GM19043 (cell line): Measurements from ENCODE around the gene SLC2A4.

Experiments used
- ATAC-seq: cut with Tn5 transposase; IDR thresholded peaks from one replicate; pipeline ENCODE4 v1.9.1; 2021; ENCODE audit warnings: low read depth; ENCODE audit not compliant: unreplicated experiment

Gene SLC2A4

DNA sequence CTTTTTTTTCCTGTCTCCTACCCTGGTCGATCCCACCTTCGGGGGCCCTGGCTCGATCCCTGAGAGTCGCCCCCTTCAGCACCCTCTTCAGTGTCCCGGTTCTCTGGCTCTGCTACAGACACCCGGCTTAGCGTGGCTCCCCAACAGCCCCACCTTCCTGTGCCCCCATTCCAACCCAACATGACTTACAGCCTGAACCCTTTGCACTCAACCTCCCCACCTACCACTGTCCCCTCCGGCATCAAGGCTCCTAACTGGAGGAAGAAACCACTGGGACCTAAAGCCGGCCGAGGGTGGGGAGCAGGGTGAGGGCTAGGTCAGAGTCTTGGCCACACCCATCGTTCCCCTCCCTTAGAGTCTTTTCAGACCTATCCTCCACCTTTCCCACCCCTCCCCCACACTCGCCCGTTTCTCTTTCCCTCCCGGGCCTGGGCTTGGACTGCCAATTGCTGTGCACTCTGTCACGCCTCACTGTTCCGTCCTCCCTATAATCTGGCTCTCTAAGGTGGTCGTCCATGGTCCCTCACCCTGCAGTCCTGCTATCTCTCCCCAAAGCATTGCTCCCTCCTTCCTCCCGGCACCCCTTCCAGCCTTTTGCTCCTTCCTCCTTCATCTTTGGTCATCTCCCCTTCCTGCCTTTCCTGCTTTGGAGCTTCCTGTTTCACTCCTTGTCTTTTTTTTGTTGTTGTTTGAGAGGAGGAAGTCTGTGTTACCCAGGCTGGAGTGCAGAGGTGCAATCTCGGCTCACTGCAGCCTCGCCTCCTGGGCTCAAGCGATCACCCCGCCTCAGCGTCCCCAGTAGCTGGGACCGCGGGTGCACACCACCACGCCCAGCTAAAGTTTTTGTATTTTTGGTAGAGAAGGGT, 18.4 kb upstream of the SLC2A4 start:
- no peak for ATAC-seq

DNA sequence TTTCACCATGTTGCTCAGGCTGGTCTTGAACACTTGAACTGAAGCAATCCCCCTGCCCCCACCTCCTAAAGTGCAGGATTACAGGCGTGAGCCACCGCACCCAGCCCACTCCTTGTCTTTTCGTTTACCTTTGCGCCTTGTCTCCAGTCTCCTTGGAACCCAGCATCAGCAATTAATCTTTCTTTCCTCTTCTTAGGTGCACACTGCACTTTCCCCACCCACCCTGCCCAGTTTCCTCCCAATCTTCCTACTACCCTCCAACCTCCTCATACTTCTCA, 17.8 kb upstream of the SLC2A4 start:
- no peak for ATAC-seq

DNA sequence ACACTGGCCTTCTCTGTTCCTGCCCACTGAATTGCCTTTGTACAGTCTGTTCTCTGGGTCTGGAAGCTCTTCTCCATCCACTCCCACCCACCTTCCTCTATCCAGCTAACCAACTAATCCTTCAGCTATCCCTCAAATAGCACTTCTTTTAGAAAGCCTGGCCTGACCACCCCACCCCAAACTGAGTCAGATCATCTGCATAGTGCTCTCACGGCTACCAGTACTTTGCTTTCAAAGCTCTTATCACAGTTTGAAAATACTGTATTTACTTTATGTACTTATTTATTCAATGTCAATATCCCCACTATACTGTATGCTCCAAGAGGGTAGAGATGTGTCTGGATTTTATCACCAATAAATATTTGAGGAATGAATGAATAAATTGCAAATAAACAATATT, 14.7 kb upstream of the SLC2A4 start:
- ATAC-seq, result no peak

DNA sequence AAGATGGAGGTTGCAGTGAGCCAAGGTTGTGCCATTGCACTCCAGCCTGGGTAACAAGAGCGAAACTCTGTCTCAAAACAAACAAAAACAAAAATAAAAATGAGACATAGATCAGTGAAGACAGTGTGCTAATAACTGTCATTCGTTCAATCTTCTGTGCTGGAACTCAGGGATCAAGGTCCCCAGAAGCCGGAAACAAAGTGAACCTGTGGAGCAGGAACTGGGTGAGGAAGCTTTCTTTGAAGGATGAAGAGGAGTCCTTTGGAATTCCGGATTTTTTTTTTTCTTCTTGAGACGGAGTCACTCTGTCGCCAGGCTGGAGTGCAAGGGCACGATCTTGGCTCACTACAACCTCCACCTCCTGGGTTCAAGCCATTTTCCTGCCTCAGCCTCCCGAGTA, 2.1 kb upstream of the SLC2A4 start:
- ATAC-seq, result no peak

DNA sequence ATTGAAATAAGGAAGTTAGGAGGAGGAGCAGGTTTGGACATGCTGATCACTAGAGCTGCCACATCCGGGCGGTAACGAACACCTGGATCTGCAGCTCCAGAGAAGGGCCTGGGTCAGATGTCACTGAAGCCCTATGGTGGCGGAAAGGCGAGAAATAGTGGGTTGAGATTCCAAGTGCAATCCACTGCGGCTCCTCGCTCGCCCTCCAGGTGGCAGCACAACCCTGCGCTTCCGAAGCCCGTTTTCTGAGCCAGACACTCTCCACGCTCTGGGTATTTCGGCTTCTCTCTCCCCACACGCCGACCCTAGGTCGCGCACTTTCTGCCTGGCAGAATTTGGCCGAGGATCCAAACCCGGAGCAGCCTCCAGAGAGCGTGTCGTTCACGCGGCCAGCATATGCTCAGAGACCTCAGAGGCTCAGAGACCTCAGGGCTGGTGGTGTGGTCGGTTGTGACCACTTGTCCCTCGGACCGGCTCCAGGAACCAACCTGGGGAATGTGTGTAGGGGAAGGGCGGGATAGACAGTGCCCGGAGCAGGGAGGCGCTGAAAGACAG, 922 bp upstream of the SLC2A4 start:
- ATAC-seq, result no peak

DNA sequence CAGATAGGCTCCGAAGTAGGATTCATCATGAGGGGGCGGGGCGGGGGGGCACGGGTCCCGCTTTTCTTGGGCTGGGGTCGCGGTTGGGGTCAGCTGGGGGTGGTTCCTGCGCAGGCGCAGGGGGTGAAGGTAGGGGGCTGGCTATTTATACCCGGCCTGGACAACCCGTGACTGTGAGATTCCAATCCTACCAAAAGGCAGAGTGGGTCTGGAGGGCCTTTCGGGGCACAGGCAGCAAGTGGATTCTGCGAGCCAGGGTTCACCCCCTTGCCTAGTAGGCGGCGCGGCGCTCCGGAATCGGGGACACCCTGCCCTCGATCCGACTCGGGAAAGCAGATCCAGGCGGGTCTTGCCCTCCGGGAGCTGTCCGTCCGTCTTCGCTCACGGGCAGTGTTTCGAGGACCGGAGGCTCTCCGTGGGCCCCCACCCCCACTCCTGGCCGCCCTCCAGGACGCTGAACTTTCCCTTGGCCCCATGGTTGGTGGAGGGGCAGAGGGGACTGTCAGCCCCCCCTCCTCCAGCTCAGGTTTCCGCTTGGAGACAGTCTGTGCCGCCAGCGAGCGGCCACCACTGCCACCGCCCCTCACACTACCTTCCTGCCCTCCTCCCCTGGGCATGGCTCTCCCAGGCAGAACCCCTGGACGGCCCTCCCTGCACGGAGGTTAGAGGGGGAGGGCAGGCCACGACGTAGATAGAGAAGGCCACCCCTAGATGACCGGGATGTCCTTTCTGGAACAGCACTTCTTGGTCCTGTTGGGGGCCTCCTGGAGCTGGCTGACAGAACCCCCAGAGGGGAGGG, 634 bp downstream of the SLC2A4 start:
- no peak for ATAC-seq

DNA sequence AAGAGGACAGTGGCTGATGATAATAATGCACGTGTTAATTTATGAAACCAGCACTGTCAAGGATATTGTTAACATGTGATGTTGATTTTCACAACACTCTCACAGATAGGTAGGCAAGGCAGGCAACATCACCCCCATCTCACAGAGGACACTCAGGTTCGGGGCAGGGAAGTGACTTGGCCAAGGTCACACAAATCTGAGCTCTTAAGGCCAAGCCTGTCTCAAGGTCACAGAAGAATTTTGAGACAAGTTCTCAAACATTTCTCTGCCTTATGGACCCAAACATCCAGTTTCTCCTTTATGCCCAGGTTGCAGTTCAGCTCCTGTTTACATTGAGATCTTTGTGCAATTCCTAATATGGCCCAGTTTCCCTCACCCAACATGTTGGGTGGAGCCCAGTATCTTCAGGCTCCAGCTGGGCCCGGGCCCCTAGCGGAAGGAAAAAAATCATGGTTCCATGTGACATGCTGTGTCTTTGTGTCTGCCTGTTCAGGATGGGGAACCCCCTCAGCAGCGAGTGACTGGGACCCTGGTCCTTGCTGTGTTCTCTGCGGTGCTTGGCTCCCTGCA, 1.3 kb downstream of the SLC2A4 start:
- ATAC-seq, result no peak

DNA sequence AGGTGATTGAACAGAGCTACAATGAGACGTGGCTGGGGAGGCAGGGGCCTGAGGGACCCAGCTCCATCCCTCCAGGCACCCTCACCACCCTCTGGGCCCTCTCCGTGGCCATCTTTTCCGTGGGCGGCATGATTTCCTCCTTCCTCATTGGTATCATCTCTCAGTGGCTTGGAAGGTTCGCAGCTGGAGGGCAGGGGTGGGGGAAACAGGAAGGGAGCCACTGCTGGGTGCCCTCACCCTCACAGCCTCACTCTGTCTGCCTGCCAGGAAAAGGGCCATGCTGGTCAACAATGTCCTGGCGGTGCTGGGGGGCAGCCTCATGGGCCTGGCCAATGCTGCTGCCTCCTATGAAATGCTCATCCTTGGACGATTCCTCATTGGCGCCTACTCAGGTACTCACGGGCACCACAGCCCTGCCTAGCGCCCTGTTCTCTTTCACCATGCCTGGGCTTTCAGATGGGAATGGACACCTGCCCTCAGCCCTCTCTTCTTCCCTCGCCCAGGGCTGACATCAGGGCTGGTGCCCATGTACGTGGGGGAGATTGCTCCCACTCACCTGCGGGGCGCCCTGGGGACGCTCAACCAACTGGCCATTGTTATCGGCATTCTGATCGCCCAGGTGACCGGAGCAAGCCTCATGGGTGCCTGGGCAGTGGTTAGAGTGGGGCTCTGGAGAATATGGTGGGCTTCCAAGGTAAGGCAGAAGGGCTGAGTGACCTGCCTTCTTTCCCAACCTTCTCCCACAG, 2.1 kb downstream of the SLC2A4 start:
- ATAC-seq, result no peak

DNA sequence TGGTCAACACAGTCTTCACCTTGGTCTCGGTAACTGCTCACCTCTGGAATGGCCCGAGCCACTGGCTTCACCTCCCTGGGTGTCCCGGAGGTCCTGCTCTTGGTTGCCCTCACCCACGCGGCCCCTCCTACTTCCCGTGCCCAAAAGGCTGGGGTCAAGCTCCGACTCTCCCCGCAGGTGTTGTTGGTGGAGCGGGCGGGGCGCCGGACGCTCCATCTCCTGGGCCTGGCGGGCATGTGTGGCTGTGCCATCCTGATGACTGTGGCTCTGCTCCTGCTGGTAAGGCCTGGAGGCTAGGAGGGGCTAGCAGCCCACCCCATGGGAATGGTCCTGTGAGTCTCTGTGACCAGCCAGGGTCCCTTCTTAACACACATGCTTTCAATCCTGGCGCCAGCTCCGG, 3.4 kb downstream of the SLC2A4 start:
- ATAC-seq, result no peak

DNA sequence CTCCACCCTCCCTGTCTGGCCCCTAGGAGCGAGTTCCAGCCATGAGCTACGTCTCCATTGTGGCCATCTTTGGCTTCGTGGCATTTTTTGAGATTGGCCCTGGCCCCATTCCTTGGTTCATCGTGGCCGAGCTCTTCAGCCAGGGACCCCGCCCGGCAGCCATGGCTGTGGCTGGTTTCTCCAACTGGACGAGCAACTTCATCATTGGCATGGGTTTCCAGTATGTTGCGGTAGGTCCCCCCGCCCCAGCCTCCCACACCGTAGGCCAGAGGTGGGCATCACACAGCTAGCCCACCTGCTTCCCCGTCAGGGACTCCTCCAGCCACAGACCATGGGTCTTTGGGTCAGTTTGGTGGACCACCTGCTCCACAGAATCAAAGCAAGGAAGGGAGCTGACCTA, 4.2 kb downstream of the SLC2A4 start:
- no peak for ATAC-seq

DNA sequence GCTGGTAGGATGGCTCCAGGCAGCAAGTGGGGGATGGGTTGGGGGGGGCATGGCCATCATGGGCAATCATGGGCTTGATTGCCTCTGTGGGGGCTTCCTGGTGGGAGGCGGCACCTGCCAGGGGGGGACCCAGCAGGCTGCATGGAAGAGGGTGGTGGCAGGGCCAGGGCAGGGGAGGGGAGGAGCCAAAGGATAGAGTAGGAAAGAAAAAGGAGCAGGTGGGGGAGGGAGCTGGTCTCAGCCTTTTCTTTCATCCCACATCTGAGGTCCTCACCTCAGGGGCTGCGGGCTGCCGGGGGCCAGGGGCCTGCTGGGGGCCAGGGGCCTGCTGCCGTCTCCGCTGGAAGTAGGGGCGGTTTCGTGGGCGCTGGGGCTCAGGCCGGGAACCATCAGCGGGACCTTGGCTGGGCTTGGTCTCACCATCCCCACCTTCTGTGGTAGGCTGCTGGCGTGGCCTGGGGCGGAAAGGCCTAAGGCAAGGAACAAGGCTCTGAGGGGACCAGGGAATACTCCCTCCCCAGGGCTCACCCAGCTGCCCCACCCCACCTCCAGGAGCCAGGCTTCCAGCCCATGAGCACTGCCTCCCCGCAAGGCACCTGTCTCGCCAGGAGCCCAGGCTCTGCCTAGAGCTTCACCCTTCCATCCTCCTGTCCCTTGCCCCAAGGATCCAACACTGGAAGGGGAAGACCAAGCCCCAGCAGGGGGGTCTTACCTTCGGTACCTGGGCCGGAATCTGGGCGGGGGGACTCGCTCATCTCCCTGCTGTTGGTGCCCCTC, 7.9 kb downstream of the SLC2A4 start:
- ATAC-seq, result no peak

DNA sequence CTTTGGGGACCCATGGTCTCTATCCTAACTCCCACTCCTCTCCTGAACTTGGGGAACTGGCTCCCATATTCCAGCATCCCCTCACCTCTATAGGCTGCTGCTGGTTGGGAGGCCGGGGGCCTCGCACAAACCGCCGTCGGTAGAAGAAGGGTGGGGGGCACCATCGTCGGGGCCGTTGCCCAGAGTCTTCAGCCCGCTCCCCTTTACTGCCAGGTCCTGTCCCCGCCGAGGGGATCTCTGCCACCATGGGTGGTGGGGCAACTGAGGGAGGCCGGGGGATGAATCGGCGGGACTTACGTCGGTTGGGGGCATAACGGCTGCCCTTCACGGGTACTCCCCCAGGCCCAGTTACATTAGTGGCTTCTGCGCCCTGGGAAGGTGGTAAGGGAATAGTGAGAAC, 8.6 kb downstream of the SLC2A4 start:
- no peak for ATAC-seq

DNA sequence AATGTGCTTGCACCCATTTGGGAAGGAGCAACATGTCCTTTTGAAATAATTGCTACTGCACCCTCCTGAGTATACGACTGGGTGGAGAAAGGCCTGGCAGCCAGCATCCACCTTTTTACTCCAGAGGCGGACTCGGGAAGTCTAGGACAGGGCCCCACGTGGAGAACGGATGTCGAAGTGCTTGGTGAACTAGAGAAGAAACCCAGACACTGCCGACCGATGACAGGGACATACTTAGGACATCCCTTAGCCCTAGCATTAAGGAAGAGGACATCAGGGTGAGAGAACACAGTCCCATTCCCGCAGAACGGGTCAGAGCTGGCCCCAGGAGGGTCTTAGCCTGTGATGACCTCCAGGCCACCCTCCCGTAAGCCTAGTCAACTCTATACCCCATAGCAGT, 9.2 kb downstream of the SLC2A4 start:
- ATAC-seq, result no peak

DNA sequence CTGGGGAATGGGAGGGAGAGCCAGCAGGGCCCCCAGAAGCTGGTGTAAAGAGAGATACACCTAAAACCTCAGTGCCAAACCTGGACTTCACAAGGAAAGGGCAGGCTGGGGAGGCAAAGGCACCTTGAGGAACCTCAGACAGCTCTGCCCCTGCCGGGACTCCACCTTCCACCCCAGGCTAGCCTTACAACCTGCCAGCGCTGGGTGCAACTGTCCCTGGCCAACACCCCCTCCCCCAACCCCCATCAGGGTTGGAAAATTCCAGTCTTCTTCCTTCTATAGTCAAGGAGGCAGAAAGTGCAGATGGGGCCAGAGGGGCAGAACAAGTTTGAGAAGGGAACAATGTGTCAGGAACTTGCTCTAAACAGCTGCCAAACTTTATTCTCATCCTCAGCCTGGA, 10.7 kb downstream of the SLC2A4 start:
- no peak for ATAC-seq

DNA sequence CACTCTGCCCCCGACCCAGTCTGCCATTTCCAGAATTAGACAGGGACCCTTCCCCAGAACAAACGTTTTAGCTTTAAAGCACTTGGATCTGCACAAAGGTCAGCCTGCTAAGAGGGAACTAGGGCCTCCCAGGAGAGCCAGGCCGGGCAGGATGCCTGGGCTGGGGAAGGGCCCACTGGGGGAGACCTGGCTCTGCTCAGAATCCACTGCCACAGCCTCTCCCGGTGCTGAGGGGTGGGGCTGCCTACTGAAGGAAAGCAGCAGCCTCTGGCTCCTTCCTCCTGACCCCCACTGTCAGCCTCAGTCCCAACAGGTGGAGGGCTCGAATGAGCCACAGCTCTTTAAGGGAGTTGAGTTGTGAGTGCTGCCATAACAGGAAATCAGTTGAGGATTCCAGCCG, 11.2 kb downstream of the SLC2A4 start:
- ATAC-seq, result no peak

DNA sequence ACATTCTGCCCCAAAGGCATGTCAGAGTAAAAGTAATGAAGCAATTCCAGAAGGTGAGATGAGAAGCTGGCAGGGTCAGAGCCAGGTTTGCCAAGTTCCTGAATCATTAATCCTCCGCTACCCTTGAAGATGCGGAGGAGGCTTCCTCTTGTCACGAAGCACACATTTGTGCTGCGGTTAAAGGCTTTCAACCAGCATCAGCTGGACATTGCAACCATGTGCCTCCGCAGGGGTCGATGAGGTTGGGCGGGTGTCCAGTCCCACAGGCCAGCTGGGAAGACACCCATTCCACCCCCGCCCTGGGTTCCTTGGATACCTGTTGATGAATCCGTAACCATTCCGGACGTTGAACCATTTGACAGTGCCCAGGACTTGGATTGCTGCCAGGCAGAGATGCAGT, 11.6 kb downstream of the SLC2A4 start:
- ATAC-seq, result no peak

DNA sequence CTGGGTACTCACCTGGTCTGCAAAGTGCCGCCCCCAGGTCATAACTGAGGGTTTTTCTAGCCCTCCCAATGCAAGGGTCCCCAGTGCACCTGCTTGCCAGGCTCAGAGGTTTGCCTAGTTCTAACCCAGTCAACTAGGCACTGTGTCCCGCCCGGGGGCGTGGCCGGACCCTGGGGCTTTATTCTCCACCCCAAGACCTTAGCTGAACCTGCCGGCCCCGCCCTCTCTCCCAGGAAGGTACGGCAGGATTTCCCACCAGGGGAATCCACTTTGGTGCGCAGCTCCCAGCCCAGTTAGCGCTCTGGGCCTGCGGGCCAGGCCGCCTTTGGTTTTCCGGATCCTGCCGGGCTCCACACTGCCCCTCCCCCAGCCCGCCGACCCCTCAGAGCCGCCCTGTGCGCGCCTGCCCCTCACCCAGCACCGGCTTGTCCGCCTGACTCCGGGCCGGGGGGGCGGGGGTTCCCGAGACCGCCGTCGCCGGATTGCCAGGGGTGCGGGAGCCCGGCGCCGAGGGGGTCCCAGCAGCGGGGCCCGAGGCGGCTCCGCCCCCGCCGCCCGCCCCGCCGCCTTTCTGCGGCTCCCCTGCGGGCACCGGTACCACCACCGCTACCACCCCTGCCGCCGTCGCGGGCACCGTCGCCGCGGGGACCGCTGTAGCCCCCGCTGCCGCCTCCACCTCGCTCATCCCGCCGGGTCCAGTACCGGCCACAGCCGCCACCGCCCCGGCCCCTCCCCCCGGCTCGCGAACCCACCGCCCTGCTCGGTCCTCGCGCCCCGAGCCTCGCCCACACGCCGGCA, 12.5 kb downstream of the SLC2A4 start:
- ATAC-seq, result no peak

DNA sequence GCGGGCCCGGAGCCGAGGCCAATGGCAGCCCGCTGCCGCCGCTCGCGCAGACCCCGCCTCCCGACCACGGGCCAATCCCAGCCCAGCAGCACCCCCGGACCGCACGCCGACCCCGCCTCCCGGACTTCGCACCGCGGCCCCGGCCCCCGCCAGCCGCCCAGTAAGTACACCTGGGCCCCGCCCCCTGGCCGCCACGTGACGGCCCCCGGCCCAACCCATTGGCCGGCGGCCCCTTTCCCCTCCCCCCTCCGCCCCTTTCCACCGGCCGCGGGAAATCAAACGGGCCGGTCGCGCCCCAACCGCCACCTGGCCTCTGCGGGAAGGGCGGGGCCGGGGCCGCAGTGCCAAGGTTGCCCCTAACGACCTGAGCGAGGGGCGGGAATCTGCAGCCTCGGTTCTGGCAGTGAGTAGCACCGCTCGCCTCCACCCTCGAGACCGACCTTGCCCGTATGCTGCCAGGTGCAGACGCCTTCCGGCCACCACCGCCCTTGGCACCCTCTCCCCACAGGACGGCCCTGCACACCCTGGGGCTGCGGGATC, 13.2 kb downstream of the SLC2A4 start, which contains the start of gene YBX2:
Gene YBX2, minus strand, starts transcription at position 26 of the 540 bp plus-strand sequence. CDS start 139 bp downstream, outside the sequence.
- ATAC-seq, result no peak
